ENCODE data around the gene SETX.
A peak's percentile ranks its signal among the peaks of the same experiment; 100 is the strongest.

SETX gene

DNA sequence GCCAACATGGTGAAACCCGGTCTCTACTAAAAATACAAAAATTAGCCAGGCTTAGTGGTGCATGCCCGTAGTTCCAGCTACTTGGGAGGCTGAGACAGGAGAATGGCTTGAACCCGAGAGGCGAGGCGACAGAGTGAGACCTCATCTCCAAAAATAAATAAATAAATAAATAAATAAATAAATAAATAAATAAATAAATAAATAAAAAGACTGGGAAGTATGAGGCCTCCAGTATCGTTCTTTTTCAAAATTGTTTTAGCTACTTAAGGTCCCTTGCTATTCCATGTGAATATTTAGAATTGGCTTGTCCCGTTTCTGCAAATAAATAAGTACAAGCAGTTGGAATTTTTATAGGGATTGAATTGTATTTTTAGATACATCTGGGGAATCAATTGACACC, 3.0 kb upstream of the SETX start:
- DNase-seq (ENCODE audit: low spot score), result no peak

GRCh38 chr9:132356324-132356924, 1.6 kb upstream of the SETX start:
- no peak for DNase-seq (ENCODE audit: low spot score)

DNA sequence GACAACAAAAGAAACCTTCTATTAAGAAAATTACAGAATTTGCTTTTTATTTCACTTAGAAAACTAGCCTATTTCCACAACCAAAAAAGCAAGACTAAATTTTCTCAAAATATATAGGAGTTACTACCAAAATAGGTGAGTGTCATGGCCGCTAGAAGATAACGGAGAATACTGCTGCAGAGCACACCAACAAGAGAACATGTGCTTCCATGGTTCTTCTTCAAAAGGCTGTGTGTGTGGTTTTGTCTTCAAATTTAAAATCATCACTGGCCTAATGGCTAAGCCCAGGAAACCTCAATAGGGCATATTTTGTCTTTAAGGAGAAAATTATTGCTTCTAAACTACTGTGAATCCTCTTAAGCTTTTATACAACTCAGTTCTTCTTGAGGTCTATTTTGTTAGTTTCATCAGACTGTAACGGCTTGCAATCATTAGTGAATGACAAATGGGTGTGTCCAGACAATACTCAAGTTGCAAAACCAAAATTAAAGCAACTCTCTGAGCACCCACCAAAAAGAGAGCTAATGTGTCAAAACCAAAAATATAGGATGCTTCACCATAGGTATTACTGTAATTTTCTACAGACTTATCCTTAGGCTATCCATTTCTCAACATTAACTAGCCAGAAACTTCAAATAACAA, 3.3 kb downstream of the SETX start:
- peak; percentile 15 for DNase-seq (ENCODE audit: low spot score)

DNA sequence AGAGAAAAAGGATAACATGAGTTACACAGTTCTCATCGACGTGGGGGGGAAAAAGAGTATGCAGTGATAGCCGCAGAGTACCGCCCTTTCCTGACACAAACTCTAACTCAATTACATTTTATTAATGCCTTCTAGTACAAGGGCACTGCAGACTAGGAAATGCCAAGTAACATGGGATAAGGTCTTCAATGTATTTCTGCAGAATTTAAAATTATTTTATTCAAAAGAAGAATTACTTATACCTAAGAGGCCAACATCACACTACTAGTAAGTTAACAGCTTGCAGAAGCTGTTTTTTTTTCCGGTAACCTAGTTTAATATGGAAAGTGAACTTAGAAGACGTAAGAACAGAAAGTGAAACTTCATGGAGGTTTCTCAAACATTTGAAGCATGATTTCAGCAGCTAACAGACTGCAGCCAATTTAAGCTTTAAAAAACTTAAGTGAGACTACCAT, 3.9 kb downstream of the SETX start:
- peak; percentile 6 for DNase-seq (ENCODE audit: low spot score)

GRCh38 chr9:132348676-132349075, 6.1 kb downstream of the SETX start:
- no peak for DNase-seq (ENCODE audit: low spot score)

- no peak for DNase-seq (ENCODE audit: low spot score)
Observed at GRCh38 chr9:132346177-132346576, 8.6 kb downstream of the SETX start.

DNA sequence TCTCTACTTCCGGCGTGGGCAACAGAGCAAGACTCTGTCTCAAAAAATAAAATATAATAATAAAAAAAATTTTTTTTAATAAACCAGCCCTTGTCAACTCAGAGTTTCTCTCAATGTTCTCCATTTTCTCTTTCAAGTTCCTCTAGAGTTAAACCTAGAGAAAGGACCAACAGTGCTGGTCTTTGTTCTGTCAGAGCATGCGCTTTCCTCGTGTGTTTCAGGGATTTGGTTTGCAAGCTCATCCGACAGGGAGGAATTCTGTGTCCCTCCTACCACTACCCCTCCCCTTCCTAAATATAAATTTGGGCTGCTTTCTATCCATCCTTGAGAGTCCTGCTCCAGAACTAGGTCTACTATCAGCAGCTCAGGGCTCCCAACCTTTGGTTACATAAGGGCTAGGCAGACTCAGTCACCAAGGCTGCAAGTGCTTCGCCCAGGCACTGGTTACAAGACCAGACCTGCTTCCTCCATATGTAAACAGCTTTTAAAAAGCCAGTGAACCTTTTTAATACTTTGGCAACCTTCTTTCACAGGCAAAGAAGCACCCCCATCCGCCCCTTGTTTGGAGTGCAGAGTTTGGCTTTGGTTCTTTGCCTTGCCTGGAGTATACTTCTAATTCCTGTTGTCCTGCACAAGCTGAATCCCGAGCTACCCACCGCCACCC, 13.5 kb downstream of the SETX start:
- DNase-seq (ENCODE audit: low spot score), result no peak

DNA sequence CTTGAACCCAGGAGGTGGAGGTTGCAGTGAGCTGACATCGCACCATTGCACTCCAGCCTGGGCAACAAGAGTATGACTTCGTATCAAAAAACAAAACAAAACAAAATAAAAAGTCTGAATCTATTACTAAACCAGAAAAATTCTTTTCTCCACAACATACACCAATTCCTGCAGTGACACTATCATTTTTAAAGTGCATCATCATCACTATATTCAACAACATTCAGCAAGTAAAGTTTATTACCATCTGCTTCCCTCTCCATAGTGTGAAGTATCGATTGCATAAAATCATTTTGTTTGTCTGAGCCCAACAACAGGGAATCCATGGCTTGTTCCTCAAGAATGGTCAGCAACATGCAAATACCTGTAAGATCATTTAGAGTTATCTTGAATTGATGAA, 20.4 kb downstream of the SETX start:
- no peak for DNase-seq (ENCODE audit: low spot score)

- no peak for DNase-seq (ENCODE audit: low spot score)
Observed at GRCh38 chr9:132333556-132333955, 21.2 kb downstream of the SETX start.

GRCh38 chr9:132328580-132328979, 26.2 kb downstream of the SETX start:
- no peak for DNase-seq (ENCODE audit: low spot score)

- no peak for DNase-seq (ENCODE audit: low spot score)
Observed at GRCh38 chr9:132327537-132327936, 27.2 kb downstream of the SETX start.

- DNase-seq (ENCODE audit: low spot score), result no peak
Observed at GRCh38 chr9:132324425-132324824, 30.4 kb downstream of the SETX start.

DNA sequence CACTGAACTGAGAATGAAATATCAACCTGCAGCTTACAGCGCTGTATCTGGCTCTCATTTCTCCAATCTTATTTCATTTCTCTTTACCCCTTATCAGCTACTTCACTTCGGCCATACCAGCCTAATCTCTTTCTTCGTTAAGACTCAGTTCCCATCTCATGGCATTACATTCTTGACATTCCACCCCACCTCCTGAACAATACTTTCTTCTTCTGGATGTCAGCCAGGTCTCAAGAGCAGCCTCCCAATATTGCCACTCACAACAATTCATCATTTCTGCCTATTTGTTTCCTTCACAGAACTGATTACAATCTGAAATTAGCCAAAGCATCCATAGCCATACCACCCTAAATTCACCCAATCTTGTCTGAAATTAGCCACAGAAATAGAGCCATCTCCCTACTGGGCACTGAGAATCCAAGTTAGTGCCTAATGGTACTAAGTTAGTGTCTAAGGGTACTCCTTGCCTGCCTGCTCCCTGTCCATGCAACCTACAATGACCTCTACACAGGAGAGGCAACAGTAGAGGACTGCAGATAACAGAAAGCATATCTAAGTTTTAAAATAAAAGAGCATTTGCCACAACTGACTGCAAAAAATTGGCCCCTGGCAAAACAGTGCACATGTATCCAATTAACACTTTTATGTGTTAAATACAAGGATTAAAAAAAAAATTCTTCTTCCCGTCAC, 35.2 kb downstream of the SETX start:
- DNase-seq (ENCODE audit: low spot score), result peak; percentile 9

GRCh38 chr9:132312873-132313272, 41.9 kb downstream of the SETX start:
- DNase-seq (ENCODE audit: low spot score), result no peak

GRCh38 chr9:132312426-132312825, 42.4 kb downstream of the SETX start:
- DNase-seq (ENCODE audit: low spot score), result no peak

DNA sequence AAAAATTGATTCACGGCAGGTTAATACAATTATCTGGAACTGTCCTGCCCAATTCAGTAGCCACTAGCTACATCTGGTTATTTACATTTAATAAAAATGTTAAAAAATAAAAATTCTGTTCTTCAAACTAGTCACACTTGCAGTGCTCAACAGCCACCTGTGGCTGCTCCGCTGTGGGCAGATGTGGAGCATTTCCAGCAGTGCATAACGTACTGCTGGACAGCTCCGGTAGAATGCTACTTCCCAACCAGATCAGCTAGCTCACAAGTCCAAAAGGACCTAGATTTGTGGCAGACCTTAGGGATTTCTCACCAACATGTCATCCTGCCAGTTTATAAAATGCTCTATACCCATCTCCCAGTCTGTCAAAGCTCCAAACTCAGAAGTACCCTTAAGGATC, 42.8 kb downstream of the SETX start:
- no peak for DNase-seq (ENCODE audit: low spot score)

GRCh38 chr9:132309056-132309455, 45.7 kb downstream of the SETX start:
- DNase-seq (ENCODE audit: low spot score), result no peak

- DNase-seq (ENCODE audit: low spot score), result no peak
Observed at GRCh38 chr9:132301521-132301920, 53.3 kb downstream of the SETX start.

- no peak for DNase-seq (ENCODE audit: low spot score)
Observed at GRCh38 chr9:132299221-132299620, 55.6 kb downstream of the SETX start.

DNA sequence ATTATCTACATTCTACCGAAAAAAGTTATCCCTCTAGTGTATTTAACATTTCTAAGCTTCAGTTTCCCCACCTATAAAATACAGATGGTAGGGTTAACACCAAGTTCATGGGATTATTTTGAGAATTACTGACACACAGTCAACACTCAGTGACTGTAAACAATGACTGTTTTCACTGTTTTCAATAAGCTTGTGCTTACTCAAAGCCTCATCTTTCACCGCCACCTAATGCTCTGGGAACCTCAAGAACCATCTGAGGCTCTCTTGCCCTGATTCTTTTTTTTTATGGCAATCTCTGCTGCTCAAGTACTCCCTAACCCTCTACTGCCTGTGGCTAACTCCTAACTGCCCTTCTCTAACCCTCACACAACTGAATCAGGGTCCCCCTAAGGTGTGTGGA, 59.6 kb downstream of the SETX start:
- no peak for DNase-seq (ENCODE audit: low spot score)

DNA sequence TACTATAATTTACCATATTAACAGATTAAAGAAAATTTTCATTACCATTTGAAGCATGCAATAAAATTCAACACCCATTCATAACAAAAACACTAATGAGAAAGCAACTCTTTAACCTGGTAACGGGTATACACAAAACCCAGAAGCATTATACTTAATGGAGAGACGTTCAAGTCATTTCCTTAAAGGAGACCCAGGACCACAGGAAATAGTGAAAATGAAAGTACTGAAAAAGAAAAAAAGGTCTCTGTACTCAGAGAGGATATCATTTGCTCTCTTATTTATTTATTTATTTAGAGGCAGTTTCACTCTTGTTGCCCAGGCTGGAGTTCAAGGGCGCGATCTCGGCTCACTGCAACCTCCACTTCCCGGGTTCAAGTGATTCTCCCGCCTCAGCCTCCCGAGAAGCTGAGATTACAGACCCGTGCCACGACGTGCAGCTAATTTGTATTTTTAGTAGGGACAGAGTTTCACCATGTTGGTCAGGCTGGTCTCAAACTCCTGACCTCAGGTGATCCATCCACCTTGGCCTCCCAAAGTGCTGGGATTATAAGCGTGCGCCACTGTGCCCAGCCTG, 61.6 kb downstream of the SETX start:
- no peak for DNase-seq (ENCODE audit: low spot score)

DNA sequence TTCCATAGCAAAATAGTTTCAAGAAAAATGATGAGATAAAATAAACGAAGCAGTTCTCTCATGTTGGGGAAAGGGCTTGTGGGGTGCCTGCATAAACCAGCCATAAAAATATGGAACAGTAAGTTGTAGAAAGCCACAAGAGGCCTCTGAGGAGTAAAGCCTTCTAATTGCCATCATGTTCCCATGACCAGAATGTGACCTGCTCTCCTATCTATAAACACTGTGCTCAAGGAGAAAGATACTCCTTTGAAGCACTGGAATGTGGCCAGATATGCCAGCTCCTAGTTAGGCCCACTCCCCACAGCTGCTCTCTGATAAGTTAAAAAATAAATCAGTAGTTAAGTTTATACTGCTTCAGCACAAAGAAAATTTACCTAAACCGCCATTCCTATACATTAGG, 65.8 kb downstream of the SETX start:
- DNase-seq (ENCODE audit: low spot score), result no peak

GRCh38 chr9:132288361-132288760, 66.4 kb downstream of the SETX start:
- DNase-seq (ENCODE audit: low spot score), result peak; percentile 49

Data from GM03348 (cell line).